GM12878 (cell line): ENCODE measurements around the gene IFNL3. TPM values are rescaled to one million over a fixed set of nuclear protein-coding genes. Genes with fewer than 3 reads are reported as not detected.

Experiments
- ATAC-seq: fragments of 200-7000 bp; cut with Tn5 transposase; 3 replicates; pipeline ENCODE4 v1.9.1; 2020; ENCODE audit warnings: mild to moderate bottlenecking, moderate library complexity
- BruUV-seq: library from RNA; stranded (reverse); fragments of 400-500 nt; replicated peaks from 2 replicates; lab custom pipeline; 2021; lab: Mats Ljungman, UMichigan
- CTCF ChIA-PET: fragments of 300-600 bp; sonication (Branson Sonifier 250); formaldehyde crosslinking; extraction: SDS; loops from one replicate; lab custom pipeline; 2021; ENCODE audit warnings: inconsistent platforms; lab: Yijun Ruan, JAX
- POLR2A ChIA-PET: fragments of 350-600 bp; formaldehyde crosslinking; extraction: SDS; loops from one replicate; lab custom pipeline; 2021; ENCODE audit warnings: inconsistent platforms; lab: Charles Lee
- RAD21 ChIA-PET: fragments of 300-600 bp; sonication (Branson Sonifier 250); formaldehyde crosslinking; loops from one replicate; lab custom pipeline; 2023; ENCODE audit warnings: antibody characterized with exemption; ENCODE audit not compliant: unreplicated experiment; lab: Charles Lee
- SMC1A ChIA-PET: fragments of 300-600 bp; sonication (Branson Sonifier 250); formaldehyde crosslinking; loops from one replicate; lab custom pipeline; 2023; ENCODE audit not compliant: unreplicated experiment, uncharacterized antibody; lab: Charles Lee
- DNase-seq: peaks from one replicate; pipeline ENCODE4 v3.0.0-alpha.2; 2011; ENCODE audit warnings: low read depth, low spot score
- FAIRE-seq: peaks from 3 replicates; lab custom pipeline; 2011; peaks lifted over from hg19 to GRCh38; lab: Jason Lieb, UNC
- H2AFZ ChIP-seq: 2 replicates; pipeline ENCODE4 v1.6.0; 2011; ENCODE audit warnings: low read depth, low read length, control low read depth; ENCODE audit not compliant: control insufficient read depth
- H3K27ac ChIP-seq: 2 replicates; pipeline ENCODE4 v1.5.1; 2011; ENCODE audit warnings: control low read depth; ENCODE audit not compliant: control insufficient read depth, insufficient read depth
- H3K27me3 ChIP-seq, 2 experiments: replicated peaks in 1 of 2; 2 replicates each; pipeline versions ENCODE4 v1.6.0 to v1.6.1; 2011; ENCODE audit warnings: low read length in 1 of 2; ENCODE audit not compliant: control insufficient read depth in 2 of 2, insufficient read depth in 2 of 2
- H3K36me3 ChIP-seq, 2 experiments: 2 replicates each; pipeline ENCODE4 v1.5.1; 2011; ENCODE audit warnings: low read length in 1 of 2; ENCODE audit not compliant: control insufficient read depth in 2 of 2, insufficient read depth in 2 of 2
- H3K4me1 ChIP-seq: 2 replicates; pipeline ENCODE4 v1.6.1; 2011; ENCODE audit warnings: mild to moderate bottlenecking, low read length, moderate library complexity, mixed read lengths; ENCODE audit not compliant: control insufficient read depth, insufficient read depth
- H3K4me2 ChIP-seq: 2 replicates; pipeline ENCODE4 v1.6.0; 2011; ENCODE audit warnings: control low read depth; ENCODE audit not compliant: control insufficient read depth, insufficient read depth
- H3K4me3 ChIP-seq: fragments of 200-600 bp; sonication (generic); 2 replicates; pipeline ENCODE4 v1.5.1; 2016
- H3K79me2 ChIP-seq: 2 replicates; pipeline ENCODE4 v1.6.0; 2011; ENCODE audit warnings: low read length; ENCODE audit not compliant: control insufficient read depth, insufficient read depth
- H3K9ac ChIP-seq: 2 replicates; pipeline ENCODE4 v1.8.0; 2011; ENCODE audit warnings: low read length, control low read depth, mixed read lengths; ENCODE audit not compliant: control insufficient read depth, insufficient read depth
- H3K9me3 ChIP-seq: replicated peaks from 3 replicates; pipeline ENCODE4 v1.5.1; 2011; ENCODE audit warnings: mild to moderate bottlenecking, low read length; ENCODE audit not compliant: control insufficient read depth, insufficient read depth
- H4K20me1 ChIP-seq: 2 replicates; pipeline ENCODE4 v1.6.0; 2011; ENCODE audit not compliant: control insufficient read depth, insufficient read depth
- BHLHE40 ChIP-seq, 2 experiments: fragments of 450-650 bp in 1 of 2; IDR thresholded peaks; 2 replicates each; pipeline ENCODE4 v1.6.1; 2011 to 2017; ENCODE audit warnings: low read depth in 2 of 2, borderline replicate concordance in 1 of 2, improper control_type of control experiment in 1 of 2, low read length in 1 of 2, mild to moderate bottlenecking in 1 of 2
- MTA2 ChIP-seq: fragments of 450-650 bp; IDR thresholded peaks from 2 replicates; pipeline ENCODE4 v1.6.1; 2016; ENCODE audit warnings: low read depth, mild to moderate bottlenecking, moderate library complexity
- NFXL1 ChIP-seq: fragments of 450-650 bp; IDR thresholded peaks from 2 replicates; pipeline ENCODE4 v1.6.1; 2017; ENCODE audit warnings: antibody characterized with exemption, mild to moderate bottlenecking, borderline replicate concordance
- PAX8 ChIP-seq: fragments of 450-650 bp; IDR thresholded peaks from 2 replicates; pipeline ENCODE4 v1.6.1; 2017; ENCODE audit warnings: mild to moderate bottlenecking, moderate library complexity
- STAT1 ChIP-seq: fragments of 450-650 bp; conservative IDR thresholded peaks from 2 replicates; pipeline ENCODE4 v1.6.1; 2014; ENCODE audit warnings: antibody characterized with exemption, mild to moderate bottlenecking
- ZNF384 ChIP-seq: IDR thresholded peaks from 2 replicates; pipeline ENCODE4 v1.6.1; 2012; ENCODE audit warnings: low read depth, mild to moderate bottlenecking, low read length, improper control_type of control experiment, borderline replicate concordance
- WGBS: methylation state at CpG from one replicate; pipeline ENCODE4 v1.1.6; 2016; ENCODE audit warnings: low lambda C conversion rate; ENCODE audit not compliant: insufficient replicate concordance, insufficient coverage; ENCODE audit errors: missing lambda C conversion rate; 5-methylcytosine and 5-hydroxymethylcytosine counted together
- in situ Hi-C: fragments of 300-500 bp; cut with MboI; formaldehyde crosslinking; loops from 9 replicates; pipeline ENCODE4 v1.14.3; 2018; ENCODE audit warnings: mixed read lengths
- intact Hi-C: fragments of 100-400 bp; cut with micrococcal nuclease; formaldehyde crosslinking; loops from one replicate; pipeline ENCODE4 v1.14.2; 2022; ENCODE audit not compliant: unreplicated experiment
- polyA plus RNA-seq, 11 experiments: library from polyadenylated mRNA; depleted of rRNA in 4 of 11; unstranded in 6 of 11; stranded (reverse) in 5 of 11; fragments of >200 nt; fragmentation: Nextera tagmentation in 4 of 11; fragmentation: Illumina TruSeq in 1 of 11; extraction: Ambion mirVana in 4 of 11; extraction: Trizol in 1 of 11; gene quantifications; 1 replicate in 1 of 11; 2 replicates in 10 of 11; pipeline versions ENCODE4 v1.2.1 to v1.2.3, GENCODE V29; 2011 to 2016; ENCODE audit warnings: inconsistent platforms in 2 of 11, missing spikeins in 2 of 11, low read depth in 1 of 11
- total RNA-seq, 4 experiments: library from RNA; depleted of rRNA in 3 of 4; stranded (reverse); fragments of >200 nt in 3 of 4; fragmentation: Illumina TruSeq in 1 of 4; extraction: Trizol in 1 of 4; gene quantifications; 2 replicates each; pipeline versions ENCODE4 v1.2.1 to v1.2.3, GENCODE V29; 2013 to 2021

The IFNL3 gene
- total and polyA plus RNA-seq, 10 of the 15 experiments (the other 5 are each of a cell fraction or from before 2014, with no cell fraction given), result not detected

DNA sequence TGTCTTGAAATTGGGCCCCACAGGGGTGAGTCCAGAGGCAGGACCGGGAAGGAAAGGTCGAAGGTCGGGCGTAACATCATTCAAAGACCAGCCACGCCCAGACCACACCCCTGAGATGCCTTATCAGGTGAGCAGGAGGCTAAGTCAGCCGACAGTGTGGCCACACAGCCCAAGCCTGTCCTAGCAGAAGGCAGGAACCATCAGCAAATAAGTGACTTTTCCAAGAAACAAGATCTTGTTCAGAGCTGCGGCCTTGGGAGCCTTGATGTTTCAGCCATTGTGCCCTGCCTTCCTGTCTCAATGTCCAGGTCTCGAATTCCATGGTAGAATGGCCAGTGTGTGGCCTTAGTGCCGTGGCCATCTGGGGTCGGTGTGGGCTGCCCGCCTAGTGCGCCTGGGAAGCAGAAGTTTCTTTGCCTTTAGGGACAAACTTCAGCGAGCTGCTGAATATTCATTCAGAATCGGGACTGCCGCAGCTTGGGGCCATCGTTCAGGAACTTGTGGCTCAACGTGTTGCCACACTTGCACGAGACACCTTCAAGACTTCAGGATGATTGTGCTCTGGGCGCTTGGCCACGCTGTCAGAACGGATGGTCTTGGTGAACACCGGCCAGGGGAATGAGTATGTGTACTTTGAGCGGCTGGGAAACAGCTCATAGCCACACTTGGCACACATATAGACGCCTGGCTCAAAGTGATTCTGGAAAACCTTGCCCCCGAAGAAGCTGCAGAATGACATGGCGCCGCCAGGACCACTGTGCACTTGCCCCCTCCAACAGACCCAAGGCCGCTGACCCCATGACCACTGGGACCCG, 9.9 kb upstream of the IFNL3 start:
- Histone ChIP-seq H4K20me1 (no peaks in the 10 kb centered on the region), H3K27ac (no peak overlapping the region), H3K79me2 (no peaks in the 10 kb centered on the region), H2AFZ (no peak overlapping the region), H3K4me3 (no peak overlapping the region), H3K27me3 (peaks cover 0 to 2% of the 10 kb centered on the region in 2 experiments; a peak in 3 of 4 replicates), H3K36me3 (no peaks in the 10 kb centered on the region), H3K4me1 (no peaks in the 10 kb centered on the region), H3K9me3 (no peaks in the 10 kb centered on the region), H3K9ac (no peak overlapping the region), H3K4me2 (no peak overlapping the region)
- FAIRE-seq (no peak), DNase-seq (no peak), ATAC-seq (no peak)
- in situ Hi-C loops (no loop called here), intact Hi-C loops (no loop called here)
- no TSS peak for BruUV-seq
- 31% methylated on average over 29 of the region's 29 CpGs for WGBS
- TF ChIP-seq ZNF384, result no peak
- no peak for TF ChIP-seq MTA2
- TF ChIP-seq PAX8, result no peak
- no peak for TF ChIP-seq STAT1
- no peak for TF ChIP-seq BHLHE40 (IDR thresholded peaks at IDR 0.05; ENCODE audit: borderline replicate concordance in 1 of 2, low read depth in 2 of 2, low read length in 1 of 2)
- no peak for TF ChIP-seq NFXL1
- POLR2A ChIA-PET, result no interaction called here
- SMC1A ChIA-PET, result no interaction called here
- RAD21 ChIA-PET, result no interaction called here
- CTCF ChIA-PET, result no interaction called here
